Activated gamma-delta T cell treated with Interleukin-2 at 50 U/mL for 16 hours (primary cell): ENCODE data around the gene TRPC4.

Experiments
- DNase-seq: peaks from one replicate; pipeline ENCODE4 v3.0.0-alpha.2; 2020

Gene TRPC4

GRCh38 chr13:37709318-37709717, 160.3 kb downstream of the TRPC4 start:
- no peak for DNase-seq

GRCh38 chr13:37707739-37708500, 161.7 kb downstream of the TRPC4 start:
- no peak for DNase-seq

GRCh38 chr13:37706041-37706440, 163.5 kb downstream of the TRPC4 start:
- no peak for DNase-seq

GRCh38 chr13:37701972-37702371, 167.6 kb downstream of the TRPC4 start:
- DNase-seq, result no peak

GRCh38 chr13:37701306-37701705, 168.3 kb downstream of the TRPC4 start:
- no peak for DNase-seq

- no peak for DNase-seq
These were observed 168.7 kb downstream of the TRPC4 start for GRCh38 chr13:37700887-37701286.

GRCh38 chr13:37695200-37695599, 174.4 kb downstream of the TRPC4 start:
- no peak for DNase-seq

GRCh38 chr13:37690361-37690760, 179.2 kb downstream of the TRPC4 start:
- DNase-seq, result no peak

- no peak for DNase-seq
These were observed 183.1 kb downstream of the TRPC4 start for GRCh38 chr13:37686501-37686900.

GRCh38 chr13:37685206-37685605, 184.4 kb downstream of the TRPC4 start:
- no peak for DNase-seq

- DNase-seq, result no peak
These were observed 187.1 kb downstream of the TRPC4 start for GRCh38 chr13:37682496-37682895.

GRCh38 chr13:37681281-37682032, 188.1 kb downstream of the TRPC4 start:
- DNase-seq, result no peak

- DNase-seq, result no peak
These were observed 189.4 kb downstream of the TRPC4 start for GRCh38 chr13:37680137-37680536.

GRCh38 chr13:37679043-37679442, 190.5 kb downstream of the TRPC4 start:
- DNase-seq, result no peak

- DNase-seq, result no peak
These were observed 199.7 kb downstream of the TRPC4 start for GRCh38 chr13:37669845-37670244.

GRCh38 chr13:37667702-37668101, 201.9 kb downstream of the TRPC4 start:
- DNase-seq, result no peak

- DNase-seq, result no peak
These were observed 203.5 kb downstream of the TRPC4 start for GRCh38 chr13:37666036-37666435.

- DNase-seq, result no peak
These were observed 204.2 kb downstream of the TRPC4 start for GRCh38 chr13:37665420-37665819.

GRCh38 chr13:37663724-37664123, 205.8 kb downstream of the TRPC4 start:
- DNase-seq, result no peak

GRCh38 chr13:37662624-37663023, 206.9 kb downstream of the TRPC4 start:
- DNase-seq, result no peak

- DNase-seq, result no peak
These were observed 211.6 kb downstream of the TRPC4 start for GRCh38 chr13:37657956-37658355.

GRCh38 chr13:37657134-37657533, 212.4 kb downstream of the TRPC4 start:
- no peak for DNase-seq

GRCh38 chr13:37656247-37656940, 213.2 kb downstream of the TRPC4 start:
- no peak for DNase-seq

- DNase-seq, result no peak
These were observed 217.0 kb downstream of the TRPC4 start for GRCh38 chr13:37652596-37652995.
